Measurements from ENCODE around the gene IGFBP3. TPM values are rescaled to one million over a fixed set of nuclear protein-coding genes. Genes with fewer than 3 reads are reported as not detected.

The IGFBP3 gene
- total and polyA plus RNA-seq, 5 donors from 2014 or later = 0.16 to 0.99 (median 0.19) TPM; not detected in 2

GRCh38 chr7:45885264-45885882 lies 35.7 kb downstream of the IGFBP3 start:
- Histone ChIP-seq H3K27me3 (ENCODE audit: control insufficient read depth, insufficient read depth, low read length) (peaks cover 14% of the 10 kb centered on the region), H3K4me1 (ENCODE audit: control insufficient read depth, insufficient read depth, low read length, poor library complexity, severe bottlenecking) (no peaks in the 10 kb centered on the region), H3K27ac (ENCODE audit: insufficient read depth, low read length, poor library complexity, severe bottlenecking) (no peak overlapping the region), H3K36me3 (ENCODE audit: control insufficient read depth, insufficient read depth, low read length) (no peaks in the 10 kb centered on the region), H3K4me3 (ENCODE audit: low read depth, low read length) (no peak overlapping the region), H3K9me3 (ENCODE audit: control insufficient read depth in 2 of 2, low read length in 2 of 2) (no peaks in the 10 kb centered on the region)
- ATAC-seq (ENCODE audit: low read depth in 2 of 2) (no peak), DNase-seq (no peak)
- peaks cover 33% of the 10 kb centered on the region for H3K27me3 Mint-ChIP-seq
- no peaks in the 10 kb centered on the region for H3K4me1 Mint-ChIP-seq
- no peak overlapping the region for H3K4me3 Mint-ChIP-seq
- H3K27ac Mint-ChIP-seq = no peak overlapping the region
- H3K9me3 Mint-ChIP-seq = peaks cover 0 to 3% (median 0%) of the 10 kb centered on the region in 7 donors
- no peaks in the 10 kb centered on the region for H3K36me3 Mint-ChIP-seq

- Mint-ChIP-seq H3K4me1 (no peaks in the 10 kb centered on the region), H3K27ac (no peak overlapping the region)
- no peak overlapping the region for H3K27ac ChIP-seq (ENCODE audit: insufficient read depth, low read length, poor library complexity, severe bottlenecking)
Observed at GRCh38 chr7:45884136-45884535, 36.9 kb downstream of the IGFBP3 start.

GRCh38 chr7:45882465-45882810 lies 38.6 kb downstream of the IGFBP3 start:
- no peaks in the 10 kb centered on the region for H3K4me1 Mint-ChIP-seq
- ATAC-seq (ENCODE audit: low read depth in 2 of 2) (no peak), DNase-seq (no peak)
- Histone ChIP-seq H3K4me3 (ENCODE audit: low read depth, low read length) (no peak overlapping the region), H3K9me3 (ENCODE audit: control insufficient read depth in 2 of 2, low read length in 2 of 2) (no peaks in the 10 kb centered on the region), H3K27me3 (ENCODE audit: control insufficient read depth, insufficient read depth, low read length) (peaks cover 3% of the 10 kb centered on the region), H3K36me3 (ENCODE audit: control insufficient read depth, insufficient read depth, low read length) (no peaks in the 10 kb centered on the region), H3K4me1 (ENCODE audit: control insufficient read depth, insufficient read depth, low read length, poor library complexity, severe bottlenecking) (no peaks in the 10 kb centered on the region), H3K27ac (ENCODE audit: insufficient read depth, low read length, poor library complexity, severe bottlenecking) (no peak overlapping the region)
- H3K27ac Mint-ChIP-seq = no peak overlapping the region
- H3K36me3 Mint-ChIP-seq = no peaks in the 10 kb centered on the region
- no peak overlapping the region for H3K4me3 Mint-ChIP-seq
- H3K27me3 Mint-ChIP-seq = peaks cover 15% of the 10 kb centered on the region
- peaks cover 0 to 6% (median 0%) of the 10 kb centered on the region in 7 donors for H3K9me3 Mint-ChIP-seq

More at GRCh38 chr7:45884136-45884535, 36.9 kb downstream of the IGFBP3 start:
- no peak for ATAC-seq (ENCODE audit: low read depth in 2 of 2)
- H3K4me1 ChIP-seq (ENCODE audit: control insufficient read depth, insufficient read depth, low read length, poor library complexity, severe bottlenecking) = no peaks in the 10 kb centered on the region
- H3K4me3 Mint-ChIP-seq = no peak overlapping the region
- no peaks in the 10 kb centered on the region for H3K36me3 Mint-ChIP-seq
- peaks cover 0 to 4% (median 0%) of the 10 kb centered on the region in 7 donors for H3K9me3 Mint-ChIP-seq
- H3K36me3 ChIP-seq (ENCODE audit: control insufficient read depth, insufficient read depth, low read length) = no peaks in the 10 kb centered on the region
- H3K27me3 Mint-ChIP-seq = peaks cover 26% of the 10 kb centered on the region
- no peak overlapping the region for H3K4me3 ChIP-seq (ENCODE audit: low read depth, low read length)
- peaks cover 3% of the 10 kb centered on the region for H3K27me3 ChIP-seq (ENCODE audit: control insufficient read depth, insufficient read depth, low read length)
- no peak for DNase-seq
- H3K9me3 ChIP-seq (ENCODE audit: control insufficient read depth in 2 of 2, low read length in 2 of 2) = no peaks in the 10 kb centered on the region

GRCh38 chr7:45881759-45882464 lies 39.2 kb downstream of the IGFBP3 start:
- ATAC-seq (ENCODE audit: low read depth in 2 of 2) (no peak), DNase-seq (no peak)
- Histone ChIP-seq H3K4me3 (ENCODE audit: low read depth, low read length) (no peak overlapping the region), H3K36me3 (ENCODE audit: control insufficient read depth, insufficient read depth, low read length) (no peaks in the 10 kb centered on the region), H3K9me3 (ENCODE audit: control insufficient read depth in 2 of 2, low read length in 2 of 2) (no peaks in the 10 kb centered on the region), H3K27me3 (ENCODE audit: control insufficient read depth, insufficient read depth, low read length) (peaks cover 3% of the 10 kb centered on the region), H3K27ac (ENCODE audit: insufficient read depth, low read length, poor library complexity, severe bottlenecking) (no peak overlapping the region), H3K4me1 (ENCODE audit: control insufficient read depth, insufficient read depth, low read length, poor library complexity, severe bottlenecking) (no peaks in the 10 kb centered on the region)
- Mint-ChIP-seq H3K27ac (peak overlapping the region in 1 of 3 donors; percentile 5), H3K27me3 (peaks cover 10% of the 10 kb centered on the region), H3K4me3 (no peak overlapping the region), H3K9me3 (peaks cover 0 to 6% (median 0%) of the 10 kb centered on the region in 7 donors), H3K36me3 (no peaks in the 10 kb centered on the region), H3K4me1 (no peaks in the 10 kb centered on the region)

GRCh38 chr7:45881280-45881758 lies 39.8 kb downstream of the IGFBP3 start:
- Histone ChIP-seq H3K9me3 (ENCODE audit: control insufficient read depth in 2 of 2, low read length in 2 of 2) (no peaks in the 10 kb centered on the region), H3K27ac (ENCODE audit: insufficient read depth, low read length, poor library complexity, severe bottlenecking) (no peak overlapping the region), H3K4me1 (ENCODE audit: control insufficient read depth, insufficient read depth, low read length, poor library complexity, severe bottlenecking) (no peaks in the 10 kb centered on the region), H3K4me3 (ENCODE audit: low read depth, low read length) (no peak overlapping the region), H3K27me3 (ENCODE audit: control insufficient read depth, insufficient read depth, low read length) (no peaks in the 10 kb centered on the region), H3K36me3 (ENCODE audit: control insufficient read depth, insufficient read depth, low read length) (no peaks in the 10 kb centered on the region)
- Mint-ChIP-seq H3K4me1 (no peaks in the 10 kb centered on the region), H3K27ac (peak overlapping the region in 1 of 3 donors; percentile 5), H3K4me3 (no peak overlapping the region), H3K9me3 (peaks cover 0 to 6% (median 0%) of the 10 kb centered on the region in 7 donors), H3K27me3 (peaks cover 5% of the 10 kb centered on the region), H3K36me3 (no peaks in the 10 kb centered on the region)
- ATAC-seq (ENCODE audit: low read depth in 2 of 2) = no peak
- DNase-seq = no peak

GRCh38 chr7:45880433-45880860 lies 40.6 kb downstream of the IGFBP3 start:
- Mint-ChIP-seq H3K4me1 (no peaks in the 10 kb centered on the region), H3K27ac (no peak overlapping the region), H3K9me3 (peaks cover 0 to 6% (median 0%) of the 10 kb centered on the region in 7 donors), H3K36me3 (no peaks in the 10 kb centered on the region), H3K27me3 (peaks cover 5% of the 10 kb centered on the region), H3K4me3 (no peak overlapping the region)
- no peak for DNase-seq
- no peak for ATAC-seq (ENCODE audit: low read depth in 2 of 2)
- Histone ChIP-seq H3K36me3 (ENCODE audit: control insufficient read depth, insufficient read depth, low read length) (no peaks in the 10 kb centered on the region), H3K27me3 (ENCODE audit: control insufficient read depth, insufficient read depth, low read length) (no peaks in the 10 kb centered on the region), H3K4me3 (ENCODE audit: low read depth, low read length) (no peak overlapping the region), H3K9me3 (ENCODE audit: control insufficient read depth in 2 of 2, low read length in 2 of 2) (no peaks in the 10 kb centered on the region), H3K4me1 (ENCODE audit: control insufficient read depth, insufficient read depth, low read length, poor library complexity, severe bottlenecking) (no peaks in the 10 kb centered on the region), H3K27ac (ENCODE audit: insufficient read depth, low read length, poor library complexity, severe bottlenecking) (no peak overlapping the region)

- Mint-ChIP-seq H3K4me1 (no peaks in the 10 kb centered on the region), H3K27ac (no peak overlapping the region), H3K36me3 (no peaks in the 10 kb centered on the region), H3K27me3 (peaks cover 5% of the 10 kb centered on the region), H3K4me3 (no peak overlapping the region), H3K9me3 (peaks cover 0 to 6% (median 1%) of the 10 kb centered on the region in 7 donors)
- no peak overlapping the region for H3K4me3 ChIP-seq (ENCODE audit: low read depth, low read length)
- no peak overlapping the region for H3K27ac ChIP-seq (ENCODE audit: insufficient read depth, low read length, poor library complexity, severe bottlenecking)
- DNase-seq (no peak), ATAC-seq (ENCODE audit: low read depth in 2 of 2) (no peak)
- no peaks in the 10 kb centered on the region for H3K9me3 ChIP-seq (ENCODE audit: control insufficient read depth in 2 of 2, low read length in 2 of 2)
- H3K36me3 ChIP-seq (ENCODE audit: control insufficient read depth, insufficient read depth, low read length) = no peaks in the 10 kb centered on the region
- no peaks in the 10 kb centered on the region for H3K27me3 ChIP-seq (ENCODE audit: control insufficient read depth, insufficient read depth, low read length)
- no peaks in the 10 kb centered on the region for H3K4me1 ChIP-seq (ENCODE audit: control insufficient read depth, insufficient read depth, low read length, poor library complexity, severe bottlenecking)
Observed at GRCh38 chr7:45878457-45879144, 42.5 kb downstream of the IGFBP3 start.
